MM.1S (cell line): ENCODE measurements around the gene SPATA6.

Source experiments
- DNase-seq: peaks from one replicate; pipeline ENCODE4 v3.0.0-alpha.2; 2015
- H2AFZ ChIP-seq: fragments of 300-600 bp; sonication (generic); 2 replicates; pipeline ENCODE4 v1.6.0; 2016; ENCODE audit warnings: antibody characterized with exemption, low read length
- H3F3A ChIP-seq: fragments of 300-600 bp; sonication (generic); 2 replicates; pipeline ENCODE4 v1.6.1; 2016; ENCODE audit warnings: mild to moderate bottlenecking, antibody characterized with exemption, low read length, moderate library complexity, mixed read lengths; ENCODE audit not compliant: insufficient read depth
- H3K27ac ChIP-seq: fragments of 300-600 bp; sonication (generic); 2 replicates; pipeline ENCODE4 v1.5.1; 2016; ENCODE audit warnings: mild to moderate bottlenecking, low read length
- H3K27me3 ChIP-seq: fragments of 300-600 bp; sonication (generic); replicated peaks from 2 replicates; pipeline ENCODE4 v1.6.0; 2016; ENCODE audit warnings: low read length; ENCODE audit not compliant: insufficient read depth
- H3K36me3 ChIP-seq: fragments of 300-600 bp; sonication (generic); replicated peaks from 2 replicates; pipeline ENCODE4 v1.6.1; 2016; ENCODE audit warnings: mild to moderate bottlenecking, low read length, mixed read lengths; ENCODE audit not compliant: insufficient read depth
- H3K4me1 ChIP-seq: fragments of 300-600 bp; sonication (generic); 2 replicates; pipeline ENCODE4 v1.6.1; 2016; ENCODE audit warnings: low read length, mixed read lengths
- H3K4me2 ChIP-seq: fragments of 300-600 bp; sonication (generic); 2 replicates; pipeline ENCODE4 v1.6.0; 2016; ENCODE audit warnings: low read depth, low read length
- H3K4me3 ChIP-seq: fragments of 300-600 bp; sonication (generic); 2 replicates; pipeline ENCODE4 v1.5.1; 2016; ENCODE audit warnings: low read length, mixed read lengths
- H3K79me2 ChIP-seq: fragments of 300-600 bp; sonication (generic); 2 replicates; pipeline ENCODE4 v1.6.1; 2016; ENCODE audit warnings: mixed run types, low read length, mixed read lengths
- H3K9ac ChIP-seq: fragments of 300-600 bp; sonication (generic); 2 replicates; pipeline ENCODE4 v1.6.1; 2016; ENCODE audit warnings: low read length, mixed read lengths
- H3K9me2 ChIP-seq: fragments of 300-600 bp; sonication (generic); replicated peaks from 2 replicates; pipeline ENCODE4 v1.6.1; 2016; ENCODE audit warnings: mild to moderate bottlenecking, low read length, mixed read lengths; ENCODE audit not compliant: insufficient read depth
- H3K9me3 ChIP-seq: fragments of 300-600 bp; sonication (generic); replicated peaks from 2 replicates; pipeline ENCODE4 v1.6.1; 2016; ENCODE audit warnings: mild to moderate bottlenecking, low read length, mixed read lengths; ENCODE audit not compliant: insufficient read depth
- H4K20me1 ChIP-seq: fragments of 300-600 bp; sonication (generic); 2 replicates; pipeline ENCODE4 v1.6.1; 2016; ENCODE audit warnings: mild to moderate bottlenecking, low read length, moderate library complexity, mixed read lengths; ENCODE audit not compliant: insufficient read depth
- CTCF ChIP-seq: fragments of 300-600 bp; sonication (generic); IDR thresholded peaks from 2 replicates; pipeline ENCODE4 v1.5.1; 2016; ENCODE audit warnings: antibody characterized with exemption, low read length, mixed read lengths
- EZH2 ChIP-seq: fragments of 300-600 bp; sonication (generic); optimal IDR thresholded peaks from 2 replicates; pipeline ENCODE3; 2017; ENCODE audit warnings: low read depth, mild to moderate bottlenecking, antibody characterized with exemption, low read length, mixed read lengths
- EZH2phosphoT487 ChIP-seq: fragments of 300-600 bp; sonication (generic); IDR thresholded peaks from 2 replicates; pipeline ENCODE4 v1.6.1; 2018; ENCODE audit warnings: antibody characterized with exemption, low read length

The SPATA6 gene

GRCh38 chr1:48422009-48422408 is 50.0 kb downstream of the SPATA6 start:
- DNase-seq, result no peak
- no peaks in the 10 kb centered on the region for H3K9me2 ChIP-seq
- no peaks in the 10 kb centered on the region for H3K27me3 ChIP-seq
- H3K9ac ChIP-seq, result no peak overlapping the region
- H3K79me2 ChIP-seq, result no peaks in the 10 kb centered on the region
- H3K4me2 ChIP-seq, result no peak overlapping the region
- no peaks in the 10 kb centered on the region for H4K20me1 ChIP-seq
- H3K4me1 ChIP-seq, result no peaks in the 10 kb centered on the region
- no peaks in the 10 kb centered on the region for H3F3A ChIP-seq
- no peak overlapping the region for H3K27ac ChIP-seq
- H3K36me3 ChIP-seq, result no peaks in the 10 kb centered on the region
- no peak overlapping the region for H2AFZ ChIP-seq
- no peaks in the 10 kb centered on the region for H3K9me3 ChIP-seq
- no peak overlapping the region for H3K4me3 ChIP-seq
- TF ChIP-seq CTCF (no peak), EZH2 (no peak), EZH2phosphoT487 (no peak)

GRCh38 chr1:48418742-48419141 is 53.3 kb downstream of the SPATA6 start:
- Histone ChIP-seq H3K79me2 (no peaks in the 10 kb centered on the region), H3K36me3 (no peaks in the 10 kb centered on the region), H3F3A (no peaks in the 10 kb centered on the region), H4K20me1 (no peaks in the 10 kb centered on the region), H3K9me3 (no peaks in the 10 kb centered on the region), H2AFZ (no peak overlapping the region), H3K4me2 (no peak overlapping the region), H3K9ac (no peak overlapping the region), H3K27me3 (no peaks in the 10 kb centered on the region), H3K9me2 (no peaks in the 10 kb centered on the region), H3K4me3 (no peak overlapping the region), H3K4me1 (no peaks in the 10 kb centered on the region), H3K27ac (no peak overlapping the region)
- no peak for DNase-seq
- TF ChIP-seq CTCF (no peak), EZH2 (no peak), EZH2phosphoT487 (no peak)

GRCh38 chr1:48415050-48415449 is 57.0 kb downstream of the SPATA6 start:
- no peak for TF ChIP-seq CTCF
- TF ChIP-seq EZH2phosphoT487, result no peak
- no peak for TF ChIP-seq EZH2
- H4K20me1 ChIP-seq, result no peaks in the 10 kb centered on the region
- no peaks in the 10 kb centered on the region for H3K79me2 ChIP-seq

More at GRCh38 chr1:48415050-48415449, 57.0 kb downstream of the SPATA6 start:
- Histone ChIP-seq H3K9ac (no peak overlapping the region), H3F3A (no peaks in the 10 kb centered on the region), H3K4me3 (no peak overlapping the region), H3K9me3 (no peaks in the 10 kb centered on the region), H3K27ac (no peak overlapping the region), H2AFZ (no peak overlapping the region), H3K9me2 (no peaks in the 10 kb centered on the region), H3K4me1 (no peaks in the 10 kb centered on the region), H3K36me3 (no peaks in the 10 kb centered on the region), H3K4me2 (no peak overlapping the region), H3K27me3 (no peaks in the 10 kb centered on the region)
- DNase-seq, result no peak
